GM19239 (cell line): ENCODE data around the gene TAP1.

Experiments
- DNase-seq: peaks from one replicate; pipeline ENCODE4 v3.0.0; 2011; ENCODE audit warnings: low spot score; ENCODE audit not compliant: insufficient read length
- FAIRE-seq: peaks from 2 replicates; lab custom pipeline; 2011; peaks lifted over from hg19 to GRCh38; lab: Jason Lieb, UNC

The TAP1 gene

GRCh38 chr6:32842690-32843089 lies 10.8 kb downstream of the TAP1 start:
- FAIRE-seq (no peak), DNase-seq (no peak)

GRCh38 chr6:32842021-32842650 lies 11.4 kb downstream of the TAP1 start:
- peak; percentile 18 for FAIRE-seq

GRCh38 chr6:32840604-32841246 lies 12.8 kb downstream of the TAP1 start:
- no peak for DNase-seq
- FAIRE-seq, result peak; percentile 92

More at GRCh38 chr6:32842021-32842650, 11.4 kb downstream of the TAP1 start:
- no peak for DNase-seq

- FAIRE-seq (no peak), DNase-seq (no peak)
Observed at GRCh38 chr6:32839356-32839755, 14.1 kb downstream of the TAP1 start.

GRCh38 chr6:32838114-32838958 lies 15.2 kb downstream of the TAP1 start, which contains the start of gene TAP2:
TAP2 (minus strand) TSS chr6:32838739; CDS start chr6:32838233, 506 bp downstream.
- DNase-seq, result peak; percentile 85
- FAIRE-seq, result peak; percentile 81

- no peak for FAIRE-seq
- no peak for DNase-seq
Observed at GRCh38 chr6:32837651-32838113, 15.8 kb downstream of the TAP1 start.

GRCh38 chr6:32836873-32837272 lies 16.6 kb downstream of the TAP1 start:
- FAIRE-seq, result no peak
- no peak for DNase-seq

GRCh38 chr6:32835167-32835893 lies 18.2 kb downstream of the TAP1 start:
- DNase-seq, result no peak
- no peak for FAIRE-seq

- DNase-seq (no peak), FAIRE-seq (no peak)
Observed at GRCh38 chr6:32833664-32834063, 19.8 kb downstream of the TAP1 start.

GRCh38 chr6:32832535-32832934 lies 21.0 kb downstream of the TAP1 start:
- FAIRE-seq (no peak), DNase-seq (no peak)

- DNase-seq (no peak), FAIRE-seq (no peak)
Observed at GRCh38 chr6:32830936-32831335, 22.6 kb downstream of the TAP1 start.

GRCh38 chr6:32830017-32830416 lies 23.5 kb downstream of the TAP1 start:
- FAIRE-seq (no peak), DNase-seq (no peak)

GRCh38 chr6:32829495-32829894 lies 24.0 kb downstream of the TAP1 start:
- FAIRE-seq (no peak), DNase-seq (no peak)

GRCh38 chr6:32827025-32827424 lies 26.5 kb downstream of the TAP1 start:
- FAIRE-seq (no peak), DNase-seq (no peak)

GRCh38 chr6:32825966-32826365 lies 27.5 kb downstream of the TAP1 start:
- FAIRE-seq (peak; percentile 28), DNase-seq (no peak)

- FAIRE-seq (no peak), DNase-seq (no peak)
Observed at GRCh38 chr6:32819729-32820128, 33.8 kb downstream of the TAP1 start.

- FAIRE-seq (peak; percentile 35), DNase-seq (no peak)
Observed at GRCh38 chr6:32818867-32819266, 34.6 kb downstream of the TAP1 start.

- DNase-seq (no peak), FAIRE-seq (no peak)
Observed at GRCh38 chr6:32816746-32817204, 36.7 kb downstream of the TAP1 start, which contains the start of gene HLA-DOB. HLA-DOB (minus strand) TSS chr6:32817002; CDS start chr6:32816951, 51 bp downstream.

GRCh38 chr6:32815996-32816395 lies 37.5 kb downstream of the TAP1 start:
- peak; percentile 97 for FAIRE-seq

GRCh38 chr6:32815115-32815514 lies 38.4 kb downstream of the TAP1 start:
- DNase-seq (no peak), FAIRE-seq (peak; percentile 62)

More at GRCh38 chr6:32815996-32816395, 37.5 kb downstream of the TAP1 start:
- no peak for DNase-seq
